SK-N-MC (cell line): ENCODE measurements around the gene NFATC2.

Experiments used
- EZH2 ChIP-seq: fragments of 200-600 bp; sonication (generic); IDR thresholded peaks from one replicate; pipeline ENCODE4 v1.6.1; 2017; ENCODE audit warnings: antibody characterized with exemption
- FOXP2 ChIP-seq: optimal IDR thresholded peaks from 2 replicates; pipeline ENCODE3; 2011; ENCODE audit warnings: mild to moderate bottlenecking, moderate library complexity; ENCODE audit not compliant: insufficient read depth; ENCODE audit errors: extremely low read length, control extremely low read depth
- POLR2AphosphoS5 ChIP-seq: IDR thresholded peaks from 2 replicates; pipeline ENCODE4 v1.6.1; 2012; ENCODE audit warnings: mild to moderate bottlenecking, low read depth, low read length, borderline replicate concordance

DNA sequence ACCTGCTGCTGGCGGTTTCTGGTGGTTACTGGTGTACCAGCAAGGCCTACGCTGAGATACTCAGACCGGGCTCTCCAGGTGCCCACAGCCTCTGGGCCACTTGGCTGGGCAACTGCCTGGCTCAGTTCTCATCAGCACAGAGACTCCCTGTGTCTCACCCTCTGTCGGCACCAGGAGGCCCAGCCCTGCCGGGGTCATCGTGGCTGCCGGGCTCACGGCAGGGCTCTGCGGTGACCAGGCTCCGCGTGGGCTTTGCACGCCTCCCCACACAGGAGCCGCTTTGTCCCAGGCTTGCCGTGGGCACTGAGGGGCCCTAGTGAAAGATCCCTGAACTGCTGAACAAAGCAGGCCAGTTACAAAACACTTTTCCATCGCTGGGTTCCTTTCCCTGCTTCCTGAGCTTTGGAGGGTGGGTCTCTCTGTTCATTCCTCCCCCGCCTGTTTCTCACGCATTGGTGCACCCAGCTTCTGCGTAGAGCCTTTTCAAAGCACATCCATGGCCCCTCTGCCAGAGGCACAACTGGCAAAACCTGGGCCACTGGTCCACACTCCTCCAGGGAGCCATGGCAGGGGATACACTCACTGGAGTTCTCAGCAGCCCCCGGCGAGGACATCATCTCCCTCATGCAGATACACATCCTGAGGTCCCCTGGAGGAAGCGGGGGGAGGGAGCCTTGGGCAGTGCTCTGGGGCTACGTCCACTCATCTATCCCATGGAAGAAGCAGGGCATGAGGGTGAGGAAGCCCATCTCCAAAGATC, 117.0 kb downstream of the NFATC2 start:
- TF ChIP-seq EZH2, result no peak
- no peak for TF ChIP-seq POLR2AphosphoS5
- no peak for TF ChIP-seq FOXP2
